Lower leg skin (tissue), 4 donors: ENCODE results near the gene SENP2. TPM values are rescaled to one million over a fixed set of nuclear protein-coding genes. Genes with fewer than 3 reads are reported as not detected.

ENCODE experiments used
- DNase-seq, 2 donors: peaks; one replicate each; pipeline ENCODE4 v3.0.0-alpha.2; 2019; ENCODE audit warnings: low spot score in 2 of 2
- H3K4me3 ChIP-seq: fragments of 200-600 bp; sonication (generic); 2 replicates; pipeline ENCODE4 v1.5.1; 2017; ENCODE audit warnings: mild to moderate bottlenecking, low read depth; ENCODE audit not compliant: poor library complexity, severe bottlenecking
- POLR2A ChIP-seq, 2 donors: fragments of 450-650 bp; IDR thresholded peaks; one replicate each; pipeline ENCODE4 v1.6.1; 2016 to 2017; ENCODE audit warnings: antibody characterized with exemption in 2 of 2, mild to moderate bottlenecking in 1 of 2, moderate library complexity in 1 of 2
- WGBS, 2 donors: methylation state at CpG; one replicate each; pipeline ENCODE4 v1.1.5; 2018; 5-methylcytosine and 5-hydroxymethylcytosine counted together
- intact Hi-C: fragments of 100-400 bp; cut with DNase I; formaldehyde crosslinking; loops from one replicate; pipeline ENCODE4 v1.15.0; 2023; ENCODE audit warnings: low total_unique reads
- total RNA-seq, 4 donors: library from RNA; depleted of rRNA; stranded (reverse); fragments of >200 nt; gene quantifications; one replicate each; pipeline ENCODE4 v1.1.0, GENCODE V29; 2016
- TF ChIP-seq, protein P1 (sequence below), 3 donors: fragments of 450-650 bp; IDR thresholded peaks; one replicate each; pipeline ENCODE4 v1.5.1; 2016; ENCODE audit warnings: antibody characterized with exemption in 3 of 3, mild to moderate bottlenecking in 3 of 3, moderate library complexity in 2 of 3

SENP2 gene
- total RNA-seq, 4 donors from 2014 or later, result 19.9 to 45.9 (median 30.9) TPM

DNA sequence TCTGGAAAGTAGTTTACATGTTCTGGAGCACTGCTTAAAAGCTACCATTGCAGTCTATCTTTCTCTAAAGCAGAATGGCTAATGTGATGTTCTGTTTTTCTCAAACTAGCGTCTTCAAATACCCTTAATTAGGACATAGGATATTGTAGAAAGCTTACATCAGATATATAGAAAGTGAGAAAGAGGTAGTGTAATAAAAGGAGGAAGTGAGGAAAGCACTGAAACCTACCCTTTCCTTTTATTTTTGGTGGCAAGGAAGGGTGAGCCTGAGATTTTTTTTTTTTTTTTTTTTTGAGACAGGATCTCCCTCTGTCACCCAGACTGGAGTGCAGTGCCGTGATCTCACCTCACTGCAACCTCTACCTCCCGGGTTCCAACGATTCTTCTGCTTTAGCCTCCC is 9.4 kb downstream of the SENP2 start:
- WGBS, 2 donors, result 84 to 85% methylated on average over 4 of the region's 4 CpGs
- H3K4me3 ChIP-seq, result no peak overlapping the region
- intact Hi-C loops, result no loop called here
- no peak for DNase-seq
- TF ChIP-seq, protein P1, sequence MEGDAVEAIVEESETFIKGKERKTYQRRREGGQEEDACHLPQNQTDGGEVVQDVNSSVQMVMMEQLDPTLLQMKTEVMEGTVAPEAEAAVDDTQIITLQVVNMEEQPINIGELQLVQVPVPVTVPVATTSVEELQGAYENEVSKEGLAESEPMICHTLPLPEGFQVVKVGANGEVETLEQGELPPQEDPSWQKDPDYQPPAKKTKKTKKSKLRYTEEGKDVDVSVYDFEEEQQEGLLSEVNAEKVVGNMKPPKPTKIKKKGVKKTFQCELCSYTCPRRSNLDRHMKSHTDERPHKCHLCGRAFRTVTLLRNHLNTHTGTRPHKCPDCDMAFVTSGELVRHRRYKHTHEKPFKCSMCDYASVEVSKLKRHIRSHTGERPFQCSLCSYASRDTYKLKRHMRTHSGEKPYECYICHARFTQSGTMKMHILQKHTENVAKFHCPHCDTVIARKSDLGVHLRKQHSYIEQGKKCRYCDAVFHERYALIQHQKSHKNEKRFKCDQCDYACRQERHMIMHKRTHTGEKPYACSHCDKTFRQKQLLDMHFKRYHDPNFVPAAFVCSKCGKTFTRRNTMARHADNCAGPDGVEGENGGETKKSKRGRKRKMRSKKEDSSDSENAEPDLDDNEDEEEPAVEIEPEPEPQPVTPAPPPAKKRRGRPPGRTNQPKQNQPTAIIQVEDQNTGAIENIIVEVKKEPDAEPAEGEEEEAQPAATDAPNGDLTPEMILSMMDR (IDR thresholded peaks at IDR 0.05), result no peak
- TF ChIP-seq POLR2A (IDR thresholded peaks at IDR 0.05), result no peak

DNA sequence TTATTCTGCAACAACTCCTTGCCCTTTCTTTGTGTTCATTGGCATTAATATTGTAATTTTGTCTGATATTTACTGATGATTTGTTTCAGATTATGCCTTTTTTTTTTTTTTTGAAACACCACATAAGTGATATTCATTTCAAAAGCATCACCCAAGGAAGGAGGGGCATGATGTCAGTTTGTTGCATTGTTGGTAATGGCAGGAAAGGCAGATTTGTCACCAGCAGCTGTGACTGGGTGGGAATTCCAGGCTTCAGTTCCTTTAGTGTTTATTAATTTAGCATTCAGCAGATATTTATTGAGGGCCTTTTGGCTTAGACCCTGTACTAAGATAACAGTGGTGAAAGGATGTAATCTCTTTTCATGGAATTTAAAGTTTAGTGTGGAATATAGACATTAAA is 19.5 kb downstream of the SENP2 start:
- TF ChIP-seq, protein P1 (IDR thresholded peaks at IDR 0.05), result no peak
- TF ChIP-seq POLR2A (IDR thresholded peaks at IDR 0.05), result no peak
- intact Hi-C loops, result no loop called here
- DNase-seq, result no peak
- H3K4me3 ChIP-seq, result no peak overlapping the region

DNA sequence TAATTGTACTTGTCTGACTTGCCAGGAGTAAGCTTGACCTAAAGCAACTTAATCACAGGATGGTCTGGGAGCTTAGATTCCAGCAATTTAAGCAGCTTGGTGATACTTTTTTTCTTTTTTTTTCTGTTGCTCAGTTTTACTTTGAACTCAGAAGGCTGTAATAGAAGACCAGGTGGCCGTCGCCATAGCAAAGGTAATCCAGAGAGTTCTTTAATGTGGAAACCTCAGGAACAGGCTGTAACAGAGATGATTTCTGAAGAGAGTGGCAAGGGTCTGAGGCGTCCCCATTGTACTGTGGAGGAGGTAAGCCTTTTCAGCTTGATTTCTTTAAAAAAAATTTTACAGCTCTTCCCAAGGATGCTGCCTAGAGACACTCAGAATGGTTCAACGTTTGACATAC is 20.1 kb downstream of the SENP2 start:
- TF ChIP-seq POLR2A (IDR thresholded peaks at IDR 0.05), result no peak
- TF ChIP-seq, protein P1 (IDR thresholded peaks at IDR 0.05), result no peak
- 82 to 91% methylated on average over 4 of the region's 4 CpGs for WGBS, 2 donors
- intact Hi-C loops, result no loop called here
- no peak for DNase-seq
- H3K4me3 ChIP-seq, result no peak overlapping the region

DNA sequence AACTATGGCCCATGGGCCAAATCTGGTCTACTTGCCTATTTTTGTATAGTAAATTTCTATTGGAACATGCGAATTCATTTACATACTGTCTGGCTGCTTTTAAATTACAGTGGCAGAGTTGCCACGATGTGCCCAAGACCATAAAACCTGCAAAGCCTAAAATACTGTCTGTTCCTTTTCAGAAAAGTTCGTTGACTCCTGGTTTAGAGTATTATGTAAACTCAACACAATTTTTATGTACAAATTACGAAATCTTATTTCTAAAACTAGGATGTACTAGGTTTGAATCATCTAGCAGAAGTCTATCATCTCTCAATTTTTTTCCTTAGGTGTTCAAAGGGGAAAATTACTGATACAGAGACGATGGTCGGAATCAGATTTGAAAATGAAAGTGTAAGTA is 26.9 kb downstream of the SENP2 start:
- WGBS, 2 donors, result 78 to 96% methylated on average over 6 of the region's 6 CpGs
- intact Hi-C loops, result no loop called here
- TF ChIP-seq, protein P1 (IDR thresholded peaks at IDR 0.05), result no peak
- no peak for TF ChIP-seq POLR2A (IDR thresholded peaks at IDR 0.05)
- H3K4me3 ChIP-seq, result no peak overlapping the region
- no peak for DNase-seq

DNA sequence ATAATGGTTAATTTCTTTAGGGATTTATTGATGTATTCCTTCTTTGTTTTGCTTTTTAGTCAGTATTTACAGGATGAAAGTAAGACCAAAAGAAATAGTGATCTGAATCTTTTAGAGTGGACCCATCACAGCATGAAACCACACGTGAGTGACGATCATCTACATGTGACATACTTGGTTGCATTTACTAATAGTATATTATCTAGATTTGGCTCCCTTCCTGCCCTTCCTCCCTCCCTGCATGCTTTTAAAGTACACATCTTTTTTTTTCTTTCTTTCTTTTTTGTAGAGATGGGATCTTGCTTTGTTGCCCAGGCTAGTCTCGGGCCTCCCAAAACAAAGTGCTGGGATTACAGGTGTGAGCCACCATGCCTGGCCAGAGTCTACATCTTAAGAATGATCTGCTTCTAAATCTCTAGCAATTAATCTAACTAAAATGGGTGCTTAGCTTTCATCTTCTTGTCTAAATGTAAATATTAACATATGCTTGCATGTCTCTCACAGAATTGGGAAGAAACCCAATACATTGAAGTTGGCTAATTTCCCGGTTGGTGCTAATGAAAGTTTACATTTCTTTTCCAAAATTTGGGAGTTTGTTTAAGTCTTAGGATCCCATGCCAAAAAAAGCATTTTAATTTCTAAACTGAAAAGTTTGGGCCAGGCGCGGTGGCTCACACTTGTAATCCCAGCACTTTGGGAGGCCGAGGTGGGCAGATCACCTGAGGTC is 38.0 kb downstream of the SENP2 start:
- DNase-seq, result no peak
- intact Hi-C loops, result no loop called here
- WGBS, 2 donors, result 90 to 95% methylated on average over 7 of the region's 7 CpGs
- TF ChIP-seq, protein P1 (IDR thresholded peaks at IDR 0.05), result no peak
- no peak for TF ChIP-seq POLR2A (IDR thresholded peaks at IDR 0.05)
- H3K4me3 ChIP-seq, result no peak overlapping the region

DNA sequence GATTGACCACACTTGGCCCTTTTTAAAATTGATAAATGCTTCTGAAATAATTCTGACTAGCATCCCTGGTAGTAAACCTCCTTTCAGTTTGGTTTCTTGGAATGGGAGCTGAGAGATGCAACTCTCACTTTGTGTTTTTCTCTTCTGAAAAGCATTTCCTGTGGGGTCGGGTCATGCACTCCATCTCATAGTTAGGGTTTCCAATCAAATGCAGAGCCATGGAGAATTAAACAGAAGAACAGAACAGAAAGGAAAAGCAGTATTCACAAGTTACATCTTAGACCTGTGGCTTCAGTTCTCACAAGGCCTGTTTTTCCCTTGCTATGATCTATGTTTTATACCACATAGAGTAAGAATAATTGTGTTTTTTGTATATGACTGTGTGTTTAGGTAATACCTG is 39.7 kb downstream of the SENP2 start:
- no peak for DNase-seq
- WGBS, 2 donors, result 88 to 92% methylated on average over 1 of the region's 1 CpG
- intact Hi-C loops, result no loop called here
- TF ChIP-seq, protein P1 (IDR thresholded peaks at IDR 0.05), result no peak
- no peak for TF ChIP-seq POLR2A (IDR thresholded peaks at IDR 0.05)
- no peak overlapping the region for H3K4me3 ChIP-seq
